Activated CD4-positive, CD25-positive, alpha-beta regulatory T cell treated with anti-CD3 and anti-CD28 coated beads, Interleukin-2, amount 50 U/mL, for 16 hours (primary cell): ENCODE data around the gene HTR2C.
"Not testable (repeated sequence)": the region's sequence is repeated elsewhere in the genome, so short reads cannot be mapped to it uniquely, and the experiment has no call there.

Experiments
- DNase-seq: peaks from one replicate; pipeline ENCODE4 v3.0.0-alpha.2; 2020; ENCODE audit warnings: low read depth, low spot score

HTR2C gene

DNA sequence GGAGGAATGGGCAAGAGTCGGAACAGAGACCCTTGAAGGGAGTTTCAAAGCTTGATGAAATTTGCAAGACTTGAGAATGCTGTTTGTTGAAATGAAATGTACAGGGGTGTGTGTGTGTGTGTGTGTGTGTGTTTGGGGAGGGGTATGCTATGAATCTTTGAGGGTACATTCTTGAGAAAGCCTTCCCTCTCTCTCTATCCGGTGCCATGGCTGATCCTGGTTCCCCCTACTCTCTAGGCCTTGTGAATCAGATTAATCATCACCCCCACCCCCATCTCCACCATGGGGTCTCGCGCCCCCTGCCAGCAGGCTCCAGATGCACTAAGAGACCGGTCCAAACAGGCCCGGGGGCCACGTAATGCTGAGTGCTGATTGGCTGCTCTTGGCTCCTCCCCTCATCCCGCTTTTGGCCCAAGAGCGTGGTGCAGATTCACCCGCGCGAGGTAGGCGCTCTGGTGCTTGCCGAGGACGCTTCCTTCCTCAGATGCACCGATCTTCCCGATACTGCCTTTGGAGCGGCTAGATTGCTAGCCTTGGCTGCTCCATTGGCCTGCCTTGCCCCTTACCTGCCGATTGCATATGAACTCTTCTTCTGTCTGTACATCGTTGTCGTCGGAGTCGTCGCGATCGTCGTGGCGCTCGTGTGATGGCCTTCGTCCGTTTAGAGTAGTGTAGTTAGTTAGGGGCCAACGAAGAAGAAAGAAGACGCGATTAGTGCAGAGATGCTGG lies at the start of gene HTR2C:
TSS of gene HTR2C (plus strand) at position 441 of the 729 bp plus-strand sequence. CDS start 142,851 bp downstream, outside the sequence.
- DNase-seq = no peak

DNA sequence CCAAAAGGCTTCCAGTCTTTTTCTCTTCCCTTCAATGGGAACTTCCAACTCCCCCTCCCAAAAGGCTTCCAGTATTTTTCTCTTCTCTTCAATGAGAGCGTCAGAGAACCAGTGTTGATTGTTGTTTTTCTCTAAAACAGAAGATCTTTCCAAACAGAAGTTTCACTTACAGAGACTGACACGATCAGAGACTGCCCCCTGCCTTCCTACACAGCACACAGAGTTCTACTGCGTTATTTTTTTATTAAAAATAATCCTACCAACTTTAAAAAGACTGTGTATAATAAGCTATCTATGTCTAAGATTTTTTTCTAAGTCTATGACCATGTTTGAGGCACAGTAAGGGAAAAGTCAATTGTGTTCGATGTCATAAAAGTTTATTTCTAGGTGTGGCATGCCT lies 3.5 kb upstream of the HTR2C start:
- no peak for DNase-seq

DNA sequence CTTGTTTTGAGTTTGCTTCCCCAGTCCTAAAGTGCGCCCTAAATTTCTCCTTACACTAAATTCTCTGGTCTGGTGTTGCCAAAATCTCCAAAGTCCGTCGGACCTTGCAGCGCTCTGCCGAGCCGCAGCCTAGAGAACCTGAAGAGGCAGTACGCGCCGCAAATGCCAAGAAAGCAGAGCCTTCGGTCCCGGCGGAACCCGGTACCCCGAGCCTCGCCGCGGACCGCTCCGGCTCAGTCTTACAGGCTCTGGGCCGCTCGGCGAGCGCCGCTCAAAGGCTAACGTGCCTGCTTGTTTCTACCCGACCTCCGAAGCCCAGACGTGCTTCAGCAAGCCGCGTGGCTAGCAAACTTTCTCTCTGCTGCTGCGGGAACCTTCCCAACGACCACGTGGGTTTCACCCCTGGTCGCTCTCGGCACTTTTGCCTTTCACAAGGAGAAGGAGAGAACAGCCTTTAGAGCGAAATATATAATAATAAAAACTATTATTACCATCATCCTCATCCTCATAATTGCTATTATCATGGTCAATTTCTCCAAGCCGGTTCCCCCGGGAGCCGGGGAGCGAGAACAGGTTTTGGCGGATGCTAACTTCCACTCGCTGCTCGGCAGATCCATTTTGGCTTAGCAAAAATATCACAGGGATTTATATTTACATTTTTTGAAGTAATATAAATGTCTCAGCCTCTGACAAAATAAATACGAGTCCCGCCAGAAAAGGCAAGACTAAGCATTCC lies 2.2 kb upstream of the HTR2C start:
- no peak for DNase-seq

DNA sequence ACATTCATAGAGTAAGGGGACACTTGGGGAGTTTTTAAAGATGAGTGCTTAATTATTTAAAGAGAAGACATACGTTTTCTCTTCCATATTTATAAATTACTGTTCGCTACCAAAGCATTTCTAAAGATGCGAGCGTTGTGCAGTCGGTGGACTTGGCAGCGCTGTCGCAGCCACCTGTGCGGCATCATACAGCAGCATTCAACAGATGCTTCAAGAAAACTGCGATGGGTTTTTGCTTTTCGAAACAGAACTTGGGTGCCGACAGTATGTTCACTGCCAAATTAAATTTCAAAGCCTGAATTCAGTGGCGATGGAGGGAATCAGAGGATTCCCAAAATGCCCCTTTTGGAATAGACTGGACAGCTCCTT lies 1.6 kb upstream of the HTR2C start:
- DNase-seq = no peak

DNA sequence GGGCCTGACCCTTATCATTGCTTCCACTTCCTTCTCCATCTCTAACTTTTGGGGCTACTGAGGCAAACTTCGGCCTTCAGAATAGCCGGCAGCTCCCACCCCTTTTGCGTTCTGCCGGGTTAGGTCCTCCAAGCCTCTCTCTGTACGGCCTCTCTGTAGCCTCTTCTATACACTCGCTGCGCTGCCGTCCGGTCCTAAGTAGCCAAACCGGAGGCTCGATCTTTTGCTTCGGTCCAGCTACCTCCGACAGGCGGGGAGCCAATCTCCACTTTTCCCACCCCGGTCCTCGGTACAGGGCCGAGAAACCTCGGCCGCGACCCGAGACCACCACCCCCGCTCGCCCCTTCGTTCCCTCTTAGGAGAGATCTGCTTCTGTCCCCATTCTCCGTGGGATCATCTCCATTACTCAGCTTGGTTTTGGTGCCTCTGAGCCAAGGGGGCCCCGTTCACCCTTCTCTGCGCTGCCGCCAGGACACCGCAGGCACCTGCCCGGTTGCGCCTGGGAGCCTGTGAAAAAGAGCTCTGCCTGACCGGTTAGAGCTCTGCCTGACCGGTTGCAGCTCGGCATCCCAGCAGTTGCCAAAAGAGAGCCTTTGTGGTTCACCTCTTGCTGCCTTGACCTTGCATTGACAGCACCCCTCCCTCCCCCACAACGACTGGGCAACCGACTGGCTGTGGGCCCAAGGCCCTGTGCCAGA lies 1.0 kb upstream of the HTR2C start:
- DNase-seq = no peak

DNA sequence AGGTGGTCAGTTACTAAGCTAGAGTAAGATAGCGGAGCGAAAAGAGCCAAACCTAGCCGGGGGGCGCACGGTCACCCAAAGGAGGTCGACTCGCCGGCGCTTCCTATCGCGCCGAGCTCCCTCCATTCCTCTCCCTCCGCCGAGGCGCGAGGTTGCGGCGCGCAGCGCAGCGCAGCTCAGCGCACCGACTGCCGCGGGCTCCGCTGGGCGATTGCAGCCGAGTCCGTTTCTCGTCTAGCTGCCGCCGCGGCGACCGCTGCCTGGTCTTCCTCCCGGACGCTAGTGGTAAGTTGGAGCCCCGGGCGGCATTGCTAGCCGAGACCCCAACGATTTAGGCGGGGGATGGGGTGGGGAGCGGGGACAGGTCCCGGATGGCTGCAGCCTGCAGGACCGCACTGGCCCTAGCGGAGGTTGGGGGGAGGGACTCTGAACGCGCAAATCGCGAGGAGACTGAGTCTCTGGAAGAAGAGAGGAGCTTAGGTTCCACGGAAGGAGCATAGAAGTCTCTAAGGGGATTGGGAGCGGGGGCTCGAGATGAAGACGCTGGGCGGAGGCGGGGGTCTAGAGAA lies 573 bp downstream of the HTR2C start:
- no peak for DNase-seq

DNA sequence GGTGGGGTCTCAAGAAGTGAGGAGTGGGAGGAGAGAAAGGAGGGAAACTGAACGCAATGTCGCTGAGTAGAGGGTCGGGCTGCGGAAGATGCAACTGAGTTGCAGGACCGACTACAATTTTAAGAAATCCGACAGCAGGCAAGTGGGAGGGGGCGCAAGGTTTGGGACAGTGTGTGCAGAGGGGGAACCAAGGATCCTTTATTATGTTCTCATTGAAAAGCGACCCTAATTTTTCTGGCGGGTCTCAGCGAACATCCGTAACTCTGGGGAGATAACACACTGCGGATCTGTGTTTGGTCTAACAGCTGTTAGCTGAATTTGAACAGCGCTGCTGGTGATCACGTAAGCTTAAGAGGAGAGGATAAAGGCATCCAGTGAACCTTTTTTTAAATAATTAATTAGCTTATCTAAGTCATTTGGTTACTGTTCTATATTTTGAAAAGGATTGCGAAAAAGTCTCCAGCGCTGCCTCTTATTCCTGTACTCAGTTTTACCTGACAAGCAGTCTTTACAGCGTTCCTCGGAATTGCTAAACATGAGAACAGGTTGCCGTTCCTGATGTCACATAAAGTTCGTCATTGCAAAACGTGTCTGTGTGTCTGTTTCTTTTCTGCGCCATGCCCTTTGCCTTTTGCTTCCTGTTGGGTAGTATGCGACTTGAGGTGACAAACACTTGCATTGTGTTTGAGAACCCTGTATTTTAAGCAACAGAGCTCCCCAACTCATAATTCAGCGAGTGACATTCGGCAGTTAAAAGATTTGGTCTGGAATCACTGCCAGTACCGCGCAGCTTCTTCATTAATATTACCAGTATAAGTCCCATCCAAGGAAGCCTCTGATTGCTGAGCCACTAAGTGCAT lies 1.3 kb downstream of the HTR2C start:
- no peak for DNase-seq

DNA sequence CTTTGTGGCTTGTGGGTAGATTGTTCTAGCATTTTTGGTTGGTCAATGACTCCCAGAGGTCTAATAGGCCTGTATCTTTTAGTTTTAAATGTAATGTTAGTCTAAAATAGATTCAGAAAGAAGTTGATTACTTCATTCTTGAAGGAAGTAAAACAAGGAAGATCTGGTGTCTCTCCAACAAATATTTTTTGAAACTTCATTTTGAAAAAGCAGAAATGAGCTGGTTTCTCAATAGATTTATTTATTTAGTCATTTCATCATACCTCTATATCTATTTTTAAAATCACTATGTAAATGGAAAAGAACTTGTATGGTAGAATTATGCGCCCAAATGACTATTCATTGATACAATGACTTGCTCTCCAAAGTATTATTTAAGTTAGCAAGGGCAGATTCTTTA lies 7.2 kb downstream of the HTR2C start:
- no peak for DNase-seq

DNA sequence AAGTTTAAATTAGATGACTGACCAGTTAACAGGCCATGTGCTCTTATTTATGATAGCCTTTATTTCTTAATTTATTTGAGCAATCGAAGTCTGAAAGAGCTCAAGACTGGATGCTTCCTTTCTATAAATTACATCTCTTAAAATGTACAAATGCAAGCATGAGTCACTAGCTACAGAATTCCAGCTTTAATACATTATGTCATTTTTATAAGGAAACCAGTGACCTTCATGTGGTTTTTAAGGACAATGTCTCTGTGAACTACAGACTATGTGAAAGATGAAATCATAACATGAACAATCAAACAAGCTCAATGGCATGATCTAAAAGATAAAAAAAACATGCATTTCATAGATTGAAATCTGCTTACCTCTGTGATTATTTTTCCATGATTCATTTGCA lies 15.4 kb downstream of the HTR2C start:
- no peak for DNase-seq

DNA sequence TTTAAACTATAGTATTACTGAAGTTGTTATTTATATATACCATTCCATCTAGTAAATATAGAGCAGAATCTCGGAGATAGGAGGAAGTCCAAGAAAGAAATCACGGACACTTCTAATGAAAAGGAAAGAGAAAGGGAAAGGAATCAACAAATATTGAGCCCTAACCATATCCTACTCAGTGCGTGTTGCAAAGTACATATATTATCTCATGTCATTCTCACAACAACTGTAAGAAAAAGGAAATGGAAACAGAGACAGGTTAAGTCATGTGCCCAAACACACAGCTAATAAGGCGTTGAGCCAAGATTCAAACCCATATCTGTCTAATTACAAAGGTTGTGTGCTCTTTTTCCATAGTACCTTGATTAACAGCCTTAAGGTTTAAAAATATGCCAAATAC lies 16.0 kb downstream of the HTR2C start:
- DNase-seq = no peak

DNA sequence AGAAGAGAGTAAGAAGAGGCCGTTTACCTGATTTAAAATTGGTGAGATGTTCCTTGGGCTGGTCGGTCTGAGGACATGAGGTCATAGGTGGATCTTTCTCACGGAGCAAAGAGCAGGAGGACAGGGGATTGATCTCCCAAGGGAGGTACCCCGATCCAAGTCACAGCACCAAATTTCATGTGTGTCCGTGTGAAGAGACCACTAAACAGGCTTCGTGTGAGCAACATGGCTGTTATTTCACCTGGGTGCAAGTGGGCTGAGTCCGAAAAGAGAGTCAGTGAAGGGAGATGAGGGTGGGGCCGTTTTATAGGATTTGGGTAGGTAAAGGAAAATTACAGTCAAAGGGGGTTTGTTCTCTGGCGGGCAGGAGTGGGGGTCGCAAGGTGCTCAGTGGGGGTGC lies 22.7 kb downstream of the HTR2C start:
- DNase-seq = not testable (repeated sequence)

DNA sequence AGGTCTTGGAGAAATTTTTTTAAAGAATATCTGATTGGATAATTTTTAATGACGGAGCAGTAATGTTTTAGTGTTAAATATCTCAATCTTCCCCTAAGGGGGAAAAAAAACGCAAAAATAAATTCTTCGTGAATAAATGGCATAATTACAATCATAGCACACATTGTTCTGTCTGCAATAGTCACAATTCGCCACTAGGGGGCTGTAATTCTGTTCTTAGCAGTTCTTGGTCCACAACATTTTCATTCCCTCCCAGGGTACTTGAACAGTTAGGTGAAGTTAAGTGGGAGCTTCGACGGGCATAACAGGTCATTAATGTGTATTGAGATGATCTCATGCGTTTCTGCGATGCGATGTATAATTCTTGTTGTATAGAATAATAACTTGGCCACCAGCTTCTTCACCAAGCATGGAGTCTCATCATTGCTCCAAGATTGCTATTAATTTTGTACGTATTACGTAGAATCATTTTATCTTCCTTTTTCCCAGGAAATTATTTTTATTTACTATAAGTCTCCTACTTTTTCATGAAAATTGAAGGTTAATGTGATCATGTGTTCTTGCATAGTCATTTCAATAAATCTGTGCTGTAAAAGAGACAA lies 27.2 kb downstream of the HTR2C start:
- no peak for DNase-seq

DNA sequence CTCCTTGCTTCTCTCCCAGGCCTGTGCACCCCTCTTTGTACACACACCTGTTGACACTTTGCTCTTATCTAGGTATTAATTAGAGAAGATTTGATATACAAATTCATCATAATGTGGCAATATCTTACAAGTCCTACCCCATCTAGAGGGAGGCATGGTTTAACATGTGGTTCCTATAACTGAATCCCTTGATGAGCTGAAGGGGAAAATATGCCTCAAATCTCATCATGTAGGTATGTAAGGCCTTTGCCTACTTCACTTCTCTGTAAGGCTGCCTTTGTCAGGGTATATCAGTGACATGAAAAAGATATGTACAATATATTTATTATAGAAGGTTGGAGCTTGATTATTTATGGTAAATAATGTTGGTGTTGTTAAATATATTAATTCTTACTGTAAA lies 31.9 kb downstream of the HTR2C start:
- DNase-seq = no peak

DNA sequence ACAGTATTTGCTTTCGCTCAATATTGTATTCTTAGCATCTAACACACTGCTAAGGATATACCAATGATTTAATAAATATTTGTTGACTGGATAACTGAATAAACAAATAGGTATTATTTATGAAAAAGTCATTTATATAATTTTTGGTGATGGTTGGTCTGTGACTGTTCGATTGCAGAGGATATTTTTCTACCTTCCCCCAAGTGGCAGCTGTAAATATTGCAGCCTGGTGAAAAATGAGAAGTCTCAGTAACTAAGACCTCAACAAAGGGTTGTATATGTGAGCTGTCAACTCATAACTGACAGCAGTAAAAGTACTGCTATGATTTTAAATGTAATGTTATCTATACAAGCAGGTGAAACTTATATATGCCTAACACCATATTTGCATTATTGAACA lies 36.0 kb downstream of the HTR2C start:
- no peak for DNase-seq

DNA sequence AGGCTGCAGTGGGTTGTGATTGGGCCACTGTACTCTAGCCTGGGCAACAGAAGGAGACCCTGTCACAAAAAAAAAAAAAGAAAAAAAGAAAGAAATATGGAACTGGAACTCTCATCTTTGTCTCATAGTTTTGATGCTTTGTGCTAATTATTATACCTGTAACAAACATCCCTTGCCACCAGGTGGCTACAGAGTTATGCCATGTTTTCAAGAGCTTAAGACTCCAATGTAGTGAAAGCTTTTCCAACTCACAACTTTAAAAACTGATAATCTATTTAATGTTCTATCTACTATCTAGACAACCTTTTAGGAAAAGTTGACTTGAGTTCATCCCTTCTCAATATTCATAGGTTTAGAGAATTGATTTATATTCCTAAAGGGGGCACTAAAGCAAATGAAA lies 42.4 kb downstream of the HTR2C start:
- no peak for DNase-seq

DNA sequence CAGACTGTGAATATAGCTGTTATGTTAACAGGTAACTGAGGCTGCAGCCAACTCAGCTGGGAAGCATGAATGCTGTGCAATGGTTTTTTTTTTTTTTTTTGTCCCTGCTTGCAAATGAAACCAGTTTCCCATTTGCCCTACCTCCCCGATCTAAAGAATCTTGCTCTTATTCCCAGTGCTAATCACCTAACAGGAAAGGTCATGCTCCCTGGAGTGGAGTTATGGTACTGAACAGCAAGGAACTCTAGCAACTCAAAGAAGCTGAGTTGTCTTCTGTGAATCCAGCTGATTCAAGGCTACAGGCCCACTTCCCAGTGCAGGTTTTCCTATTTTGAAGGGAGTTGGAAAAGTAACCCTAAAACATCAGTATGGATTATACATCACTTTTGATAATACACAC lies 52.1 kb downstream of the HTR2C start:
- DNase-seq = no peak

DNA sequence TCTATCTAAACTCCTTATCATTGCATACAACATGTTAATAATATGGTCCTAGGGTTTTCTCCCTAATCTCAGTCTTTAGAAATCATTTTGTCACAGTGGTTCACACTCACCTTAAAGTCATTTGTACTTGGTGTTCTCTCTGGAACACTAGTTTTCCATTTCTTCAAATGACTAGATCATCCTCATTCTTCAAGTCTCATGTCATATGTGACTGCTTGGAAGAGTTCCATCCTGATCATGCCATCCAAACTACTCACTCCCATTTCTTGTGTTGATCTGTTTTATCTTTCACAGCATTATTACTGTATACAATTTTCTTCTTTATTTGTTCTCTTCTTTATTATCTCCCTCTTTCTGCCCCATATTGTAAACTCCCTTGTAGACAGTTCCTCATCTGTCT lies 66.5 kb downstream of the HTR2C start:
- no peak for DNase-seq

DNA sequence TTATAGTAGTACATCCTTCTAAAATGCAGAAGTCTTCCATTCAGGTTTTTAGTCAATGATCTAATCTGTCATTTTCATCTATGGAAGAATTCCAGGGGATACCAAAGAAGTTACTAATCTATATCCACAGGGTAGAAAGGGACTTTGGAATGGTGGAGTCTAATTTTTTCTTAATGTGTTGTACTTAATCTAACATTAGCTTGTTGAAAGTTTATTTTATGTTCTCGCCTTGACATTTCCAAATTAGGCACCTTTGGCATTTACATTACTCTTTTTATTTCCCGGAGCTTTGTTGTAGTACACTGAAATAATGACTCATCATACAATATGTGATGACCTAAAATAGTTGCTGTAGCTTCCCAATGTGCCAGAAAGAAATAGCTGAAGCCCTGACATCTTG lies 91.5 kb downstream of the HTR2C start:
- DNase-seq = no peak

DNA sequence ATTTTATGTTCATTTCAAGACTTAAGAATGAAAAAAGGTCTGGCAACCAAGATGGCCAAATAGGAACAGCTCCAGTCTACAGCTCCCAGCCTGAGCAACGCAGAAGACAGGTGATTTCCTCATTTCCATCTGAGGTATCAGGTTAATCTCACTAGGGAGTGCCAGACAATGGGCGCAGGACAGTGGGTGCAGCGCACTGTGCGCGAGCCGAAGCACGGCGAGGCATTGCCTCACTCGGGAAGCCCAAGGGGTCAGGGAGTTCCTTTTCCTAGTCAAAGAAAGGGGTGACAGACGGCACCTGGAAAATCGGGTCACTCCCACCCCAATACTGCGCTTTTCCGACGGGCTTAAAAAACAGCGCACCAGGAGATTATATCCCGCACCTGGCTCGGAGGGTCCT lies 116.6 kb downstream of the HTR2C start:
- not testable (repeated sequence) for DNase-seq

DNA sequence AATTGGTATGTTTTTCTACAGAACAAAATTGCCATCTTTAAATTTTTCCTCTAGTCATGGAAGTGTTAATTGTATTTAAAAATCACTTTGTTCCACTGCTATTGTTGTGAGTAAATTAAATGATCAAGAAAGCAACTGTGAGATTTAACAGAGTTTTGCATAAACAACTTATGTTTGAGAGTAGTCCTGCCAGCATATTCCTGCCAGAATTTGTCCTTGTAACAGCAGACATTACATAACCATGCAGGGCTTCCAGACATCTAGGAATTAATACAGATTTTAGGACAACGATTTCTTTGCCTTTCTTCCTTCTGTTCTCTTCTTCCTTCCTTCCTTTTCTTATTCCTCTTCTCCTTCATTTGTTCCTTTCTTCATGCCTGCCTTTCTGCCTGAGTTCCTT lies 125.5 kb downstream of the HTR2C start:
- no peak for DNase-seq

DNA sequence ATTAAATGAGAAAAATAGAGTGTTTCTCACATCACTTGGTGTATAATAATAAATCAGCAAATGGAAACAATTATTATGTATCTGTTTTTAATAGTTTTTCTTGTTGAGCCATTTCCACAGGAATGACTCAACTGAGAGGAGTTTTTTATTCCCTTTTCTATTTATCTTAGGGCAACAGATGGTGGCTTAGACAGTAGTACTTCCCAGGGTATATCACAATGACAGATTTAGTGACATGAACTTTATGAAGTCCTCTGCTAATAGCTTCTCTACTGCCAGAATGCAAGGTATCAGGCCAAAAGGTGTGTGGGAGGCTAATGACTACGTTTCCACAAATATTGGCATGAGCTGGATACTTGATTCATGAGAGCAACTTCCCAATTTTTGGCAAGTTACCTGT lies 126.7 kb downstream of the HTR2C start:
- DNase-seq = no peak
